AG10803 (cell line): ENCODE data around the gene HERPUD1.
"Not testable (repeated sequence)": the region's sequence is repeated elsewhere in the genome, so short reads cannot be mapped to it uniquely, and the experiment has no call there.

Experiments
- DNase-seq: peaks from one replicate; pipeline ENCODE4 v3.0.0; 2010; ENCODE audit warnings: low read depth
- H3K4me3 ChIP-seq: 2 replicates; pipeline ENCODE4 v1.5.1; 2011; ENCODE audit warnings: mild to moderate bottlenecking, low read length, control low read depth
- TF ChIP-seq, protein P1 (sequence below): conservative IDR thresholded peaks from 2 replicates; pipeline ENCODE4 v1.5.1; 2011; ENCODE audit warnings: mild to moderate bottlenecking, low read length, control low read depth, inconsistent platforms

HERPUD1 gene, protein sequence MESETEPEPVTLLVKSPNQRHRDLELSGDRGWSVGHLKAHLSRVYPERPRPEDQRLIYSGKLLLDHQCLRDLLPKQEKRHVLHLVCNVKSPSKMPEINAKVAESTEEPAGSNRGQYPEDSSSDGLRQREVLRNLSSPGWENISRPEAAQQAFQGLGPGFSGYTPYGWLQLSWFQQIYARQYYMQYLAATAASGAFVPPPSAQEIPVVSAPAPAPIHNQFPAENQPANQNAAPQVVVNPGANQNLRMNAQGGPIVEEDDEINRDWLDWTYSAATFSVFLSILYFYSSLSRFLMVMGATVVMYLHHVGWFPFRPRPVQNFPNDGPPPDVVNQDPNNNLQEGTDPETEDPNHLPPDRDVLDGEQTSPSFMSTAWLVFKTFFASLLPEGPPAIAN

DNA sequence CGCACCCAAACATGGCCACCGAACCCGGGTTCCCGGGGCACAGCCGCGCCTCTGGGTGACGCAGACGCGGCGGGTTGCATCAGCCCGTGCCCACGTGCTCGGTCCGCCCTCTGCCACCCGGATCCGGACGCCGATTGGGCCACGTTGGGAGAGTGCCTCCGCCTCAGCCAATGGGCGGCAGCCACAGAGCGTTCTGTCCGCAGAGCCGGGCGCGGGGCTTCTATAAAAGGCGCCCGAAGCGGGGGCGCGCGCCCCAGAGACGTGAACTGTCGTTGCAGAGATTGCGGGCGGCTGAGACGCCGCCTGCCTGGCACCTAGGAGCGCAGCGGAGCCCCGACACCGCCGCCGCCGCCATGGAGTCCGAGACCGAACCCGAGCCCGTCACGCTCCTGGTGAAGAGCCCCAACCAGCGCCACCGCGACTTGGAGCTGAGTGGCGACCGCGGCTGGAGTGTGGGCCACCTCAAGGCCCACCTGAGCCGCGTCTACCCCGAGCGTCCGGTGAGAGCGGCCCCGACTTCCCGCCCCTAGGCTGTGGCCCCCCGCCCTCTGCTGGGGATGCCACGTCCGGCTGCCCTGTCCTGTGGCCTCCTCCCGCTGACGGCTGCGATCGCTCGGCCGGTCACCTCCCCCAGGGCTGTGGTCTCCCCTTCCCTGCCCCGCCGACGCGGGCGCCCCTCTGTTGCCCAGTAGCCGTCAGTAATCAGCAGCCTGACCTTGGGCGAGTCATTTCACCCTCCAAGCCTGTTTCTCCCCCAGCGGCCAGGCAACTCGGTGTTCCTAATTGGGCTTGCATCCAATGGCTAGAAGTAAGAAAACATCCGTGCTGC lies at the start of gene HERPUD1:
Gene HERPUD1 (plus strand): TSS at position 251 of the 829 bp plus-strand sequence. CDS start 103 bp downstream, at position 354.
- TF ChIP-seq, protein P1, sequence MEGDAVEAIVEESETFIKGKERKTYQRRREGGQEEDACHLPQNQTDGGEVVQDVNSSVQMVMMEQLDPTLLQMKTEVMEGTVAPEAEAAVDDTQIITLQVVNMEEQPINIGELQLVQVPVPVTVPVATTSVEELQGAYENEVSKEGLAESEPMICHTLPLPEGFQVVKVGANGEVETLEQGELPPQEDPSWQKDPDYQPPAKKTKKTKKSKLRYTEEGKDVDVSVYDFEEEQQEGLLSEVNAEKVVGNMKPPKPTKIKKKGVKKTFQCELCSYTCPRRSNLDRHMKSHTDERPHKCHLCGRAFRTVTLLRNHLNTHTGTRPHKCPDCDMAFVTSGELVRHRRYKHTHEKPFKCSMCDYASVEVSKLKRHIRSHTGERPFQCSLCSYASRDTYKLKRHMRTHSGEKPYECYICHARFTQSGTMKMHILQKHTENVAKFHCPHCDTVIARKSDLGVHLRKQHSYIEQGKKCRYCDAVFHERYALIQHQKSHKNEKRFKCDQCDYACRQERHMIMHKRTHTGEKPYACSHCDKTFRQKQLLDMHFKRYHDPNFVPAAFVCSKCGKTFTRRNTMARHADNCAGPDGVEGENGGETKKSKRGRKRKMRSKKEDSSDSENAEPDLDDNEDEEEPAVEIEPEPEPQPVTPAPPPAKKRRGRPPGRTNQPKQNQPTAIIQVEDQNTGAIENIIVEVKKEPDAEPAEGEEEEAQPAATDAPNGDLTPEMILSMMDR, result no peak
- peak; percentile 98 for DNase-seq
- peak within 1 kb of the TSS; percentile 98 for H3K4me3 ChIP-seq

DNA sequence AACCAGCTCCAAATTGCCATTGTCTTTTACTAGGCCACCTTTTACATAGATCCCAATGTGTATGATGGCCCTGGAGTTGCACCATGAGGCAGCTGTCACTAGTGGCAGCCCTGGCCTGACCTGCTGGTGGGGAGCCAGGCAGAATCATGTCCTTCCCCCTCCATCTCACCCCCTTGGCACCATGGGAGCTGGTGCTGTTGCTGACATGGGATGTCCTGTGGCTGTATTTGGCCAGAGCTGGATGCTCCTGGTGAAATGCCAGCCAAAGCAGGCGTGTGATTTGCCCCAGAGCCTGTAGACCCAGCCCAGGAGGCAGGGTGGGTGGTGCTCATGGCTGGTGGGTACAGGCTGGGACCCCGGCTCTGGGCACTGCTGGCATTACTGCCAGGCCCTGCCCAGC lies 48.4 kb upstream of the HERPUD1 start:
- no peak for DNase-seq

DNA sequence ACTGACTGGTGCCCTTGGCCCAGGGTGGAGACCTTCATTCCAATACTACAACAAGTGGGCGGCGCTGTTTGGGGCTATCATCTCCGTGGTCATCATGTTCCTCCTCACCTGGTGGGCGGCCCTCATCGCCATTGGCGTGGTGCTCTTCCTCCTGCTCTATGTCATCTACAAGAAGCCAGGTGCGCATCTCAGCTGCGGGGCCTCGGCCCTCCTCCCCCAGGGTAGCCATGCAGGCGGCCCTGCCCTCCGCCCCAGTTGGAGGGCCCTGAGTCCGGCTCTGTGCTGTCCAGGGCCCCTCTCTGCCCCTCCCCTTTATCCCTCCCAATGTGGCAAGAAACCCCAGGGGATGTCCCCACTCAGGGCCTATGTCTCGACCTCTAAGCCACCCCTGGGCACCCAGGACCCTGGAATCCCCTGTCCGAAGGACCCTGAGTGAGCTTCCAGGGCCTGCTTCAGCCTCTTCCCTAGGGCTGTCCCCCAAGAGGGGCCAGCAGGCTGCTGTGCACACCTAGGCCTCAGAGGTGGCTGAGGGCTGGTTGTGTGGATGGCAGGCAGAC lies 47.8 kb upstream of the HERPUD1 start:
- TF ChIP-seq, protein P1, result no peak
- no peak overlapping the region for H3K4me3 ChIP-seq
- DNase-seq, result no peak

More for the DNA sequence above, 48.4 kb upstream of the HERPUD1 start:
- H3K4me3 ChIP-seq, result no peak overlapping the region
- TF ChIP-seq, protein P1, result no peak

DNA sequence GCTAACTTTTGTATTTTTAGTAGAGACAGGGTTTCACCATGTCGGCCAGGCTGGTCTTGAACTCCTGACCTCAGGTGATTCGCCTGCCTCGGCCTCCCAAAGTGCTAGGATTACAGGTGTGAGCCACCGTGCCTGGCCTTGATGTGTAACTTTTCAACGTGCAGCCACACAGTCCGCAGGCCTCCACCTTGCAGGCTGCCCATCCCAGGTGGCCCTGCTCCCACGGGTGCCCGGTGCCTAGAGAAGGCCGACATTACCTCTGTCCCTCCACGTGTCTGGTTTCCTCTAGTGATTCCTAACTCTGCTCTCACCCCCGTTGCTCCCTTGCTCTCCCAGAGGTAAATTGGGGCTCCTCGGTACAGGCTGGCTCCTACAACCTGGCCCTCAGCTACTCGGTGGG lies 47.0 kb upstream of the HERPUD1 start:
- DNase-seq, result not testable (repeated sequence)

DNA sequence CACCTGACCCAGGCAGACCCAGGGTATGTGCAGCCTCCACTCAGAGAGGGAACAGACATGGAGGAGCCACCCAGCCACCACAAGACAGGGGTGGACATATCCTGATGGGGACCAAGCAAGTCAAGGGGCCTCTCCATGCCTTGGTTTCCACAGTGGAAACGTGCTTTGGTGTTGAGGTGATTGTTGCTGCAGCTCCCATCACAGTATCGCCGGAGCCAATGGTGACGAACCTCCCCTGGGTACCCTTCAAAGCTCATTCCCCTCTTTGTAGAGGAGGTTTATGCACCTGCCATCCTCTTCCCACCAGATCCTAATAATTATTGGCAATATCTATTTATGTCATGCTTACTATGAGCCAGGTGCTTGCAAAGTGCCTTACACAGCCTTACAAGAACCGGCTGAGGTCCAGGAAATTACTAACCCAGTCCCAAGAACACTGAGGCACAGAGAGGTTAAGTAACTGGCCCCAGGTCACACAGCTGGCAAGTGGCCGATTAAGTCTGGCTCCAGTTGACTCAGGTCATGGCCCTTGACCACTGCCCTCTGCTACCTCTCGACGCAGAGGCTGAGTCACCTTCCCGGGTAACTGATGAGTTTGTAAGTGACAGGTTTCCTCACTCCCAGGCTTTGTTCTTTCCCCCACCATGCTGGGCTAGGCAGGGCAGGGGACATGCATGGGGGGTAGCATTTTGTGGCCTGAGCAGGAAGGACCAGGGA lies 46.3 kb upstream of the HERPUD1 start:
- DNase-seq, result no peak
- TF ChIP-seq, protein P1, result no peak

More for the DNA sequence above, 47.0 kb upstream of the HERPUD1 start:
- H3K4me3 ChIP-seq, result not testable (repeated sequence)

DNA sequence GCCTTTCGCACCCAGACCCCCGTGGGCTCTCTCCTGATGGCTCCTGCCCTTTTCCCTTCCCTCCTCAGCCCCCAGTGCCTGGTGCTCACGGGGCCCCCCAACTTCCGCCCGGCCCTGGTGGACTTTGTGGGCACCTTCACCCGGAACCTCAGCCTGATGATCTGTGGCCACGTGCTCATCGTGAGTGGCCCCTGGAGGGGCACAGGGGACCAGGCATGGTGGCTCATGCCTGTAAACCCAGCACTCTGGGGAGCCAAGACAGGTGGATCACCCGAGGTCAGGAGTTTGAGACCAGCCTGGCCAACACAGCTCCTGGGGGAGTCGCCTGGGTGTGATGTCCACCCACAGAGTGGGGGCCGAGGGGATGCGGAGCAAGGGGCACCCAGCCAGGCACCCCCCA lies 45.6 kb upstream of the HERPUD1 start:
- H3K4me3 ChIP-seq, result no peak overlapping the region
- TF ChIP-seq, protein P1, result no peak
- DNase-seq, result no peak

More for the DNA sequence above, 46.3 kb upstream of the HERPUD1 start:
- no peak overlapping the region for H3K4me3 ChIP-seq

DNA sequence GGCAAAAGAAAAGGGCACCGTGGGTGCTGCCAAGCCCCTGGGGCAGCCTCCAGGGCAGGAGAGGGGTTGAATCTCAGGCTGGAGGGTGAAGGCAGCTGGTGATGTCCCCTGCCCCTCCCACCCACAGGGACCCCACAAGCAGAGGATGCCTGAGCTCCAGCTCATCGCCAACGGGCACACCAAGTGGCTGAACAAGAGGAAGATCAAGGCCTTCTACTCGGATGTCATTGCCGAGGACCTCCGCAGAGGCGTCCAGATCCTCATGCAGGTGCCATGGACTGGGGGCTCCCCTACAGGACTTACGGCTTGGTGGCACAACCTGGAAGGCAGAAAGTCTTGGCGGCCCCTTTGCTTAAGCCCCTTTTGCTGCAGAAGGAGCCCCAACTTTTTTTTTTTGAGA lies 45.1 kb upstream of the HERPUD1 start:
- TF ChIP-seq, protein P1, result no peak
- DNase-seq, result no peak
- H3K4me3 ChIP-seq, result no peak overlapping the region
